T-helper 1 cell (primary cell): ENCODE results near the gene HBS1L.
"Not testable (repeated sequence)": the region's sequence is repeated elsewhere in the genome, so short reads cannot be mapped to it uniquely, and the experiment has no call there.

ENCODE experiments used
- DNase-seq, 5 donors: peaks; one replicate each; pipeline ENCODE4 v3.0.0-alpha.2; 2012 to 2020

HBS1L gene

GRCh38 chr6:135073756-135074393, 19.3 kb upstream of the HBS1L start:
- no peak for DNase-seq

- no peak for DNase-seq
Observed at GRCh38 chr6:135073217-135073616, 18.6 kb upstream of the HBS1L start.

GRCh38 chr6:135072753-135073152, 18.1 kb upstream of the HBS1L start:
- no peak for DNase-seq

- no peak for DNase-seq
Observed at GRCh38 chr6:135071541-135071940, 16.9 kb upstream of the HBS1L start.

- no peak for DNase-seq
Observed at GRCh38 chr6:135067911-135068310, 13.3 kb upstream of the HBS1L start.

- no peak for DNase-seq
Observed at GRCh38 chr6:135066806-135067205, 12.2 kb upstream of the HBS1L start.

- DNase-seq = no peak
Observed at GRCh38 chr6:135066397-135066796, 11.8 kb upstream of the HBS1L start.

- DNase-seq = no peak
Observed at GRCh38 chr6:135064586-135064985, 10.0 kb upstream of the HBS1L start.

- no peak for DNase-seq
Observed at GRCh38 chr6:135063926-135064325, 9.3 kb upstream of the HBS1L start.

- DNase-seq = no peak
Observed at GRCh38 chr6:135062735-135063134, 8.1 kb upstream of the HBS1L start.

- DNase-seq = no peak
Observed at GRCh38 chr6:135060076-135060475, 5.5 kb upstream of the HBS1L start.

- not testable (repeated sequence) for DNase-seq
Observed at GRCh38 chr6:135058299-135058698, 3.7 kb upstream of the HBS1L start.

GRCh38 chr6:135056632-135057031, 2.0 kb upstream of the HBS1L start:
- no peak for DNase-seq

GRCh38 chr6:135054226-135054568, 425 bp downstream of the HBS1L start:
- peak in 1 of 5 donors; percentile 51 for DNase-seq

GRCh38 chr6:135053406-135053805, 1.2 kb downstream of the HBS1L start:
- DNase-seq = no peak

- peak in 1 of 5 donors; percentile 19 for DNase-seq
Observed at GRCh38 chr6:135052939-135053338, 1.7 kb downstream of the HBS1L start.

- DNase-seq = no peak
Observed at GRCh38 chr6:135048915-135049314, 5.7 kb downstream of the HBS1L start.

GRCh38 chr6:135047336-135047735, 7.3 kb downstream of the HBS1L start:
- no peak for DNase-seq

GRCh38 chr6:135046912-135047311, 7.7 kb downstream of the HBS1L start:
- DNase-seq = peak in 1 of 5 donors; percentile 51

GRCh38 chr6:135044639-135045038, 10.0 kb downstream of the HBS1L start:
- no peak for DNase-seq

- DNase-seq = no peak
Observed at GRCh38 chr6:135043846-135044245, 10.8 kb downstream of the HBS1L start.

GRCh38 chr6:135043364-135043763, 11.3 kb downstream of the HBS1L start:
- no peak for DNase-seq

- DNase-seq = no peak
Observed at GRCh38 chr6:135038335-135038734, 16.3 kb downstream of the HBS1L start.

- no peak for DNase-seq
Observed at GRCh38 chr6:135037541-135037940, 17.1 kb downstream of the HBS1L start.

GRCh38 chr6:135036731-135037420, 17.7 kb downstream of the HBS1L start:
- no peak for DNase-seq
